GM19438 (cell line): Measurements from ENCODE around the gene TOMM34.

Source experiments
- ATAC-seq: cut with Tn5 transposase; IDR thresholded peaks from one replicate; pipeline ENCODE4 v1.9.1; 2021; ENCODE audit warnings: low read depth; ENCODE audit not compliant: unreplicated experiment

Gene TOMM34

GRCh38 chr20:44936510-44936909 lies 23.7 kb downstream of the TOMM34 start:
- ATAC-seq: no peak

DNA sequence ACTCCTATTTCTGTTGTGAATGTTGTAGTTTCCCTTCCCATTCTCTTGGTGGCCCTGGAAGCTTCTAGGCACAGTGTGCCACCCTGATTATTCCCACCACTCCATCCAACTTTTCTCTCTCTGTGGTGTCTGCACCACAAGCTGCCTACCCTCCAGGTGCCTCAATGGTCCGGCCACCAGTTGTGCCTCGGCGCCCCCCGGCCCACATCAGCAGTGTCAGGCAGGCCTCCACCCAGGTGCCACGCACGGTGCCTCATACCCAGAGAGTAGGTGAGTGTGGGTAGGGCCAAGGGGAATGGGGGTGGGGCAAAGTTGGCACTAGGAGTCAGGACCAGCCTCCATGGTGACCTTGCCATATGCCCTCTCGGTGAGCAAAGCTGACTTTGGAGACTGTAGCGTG lies 27.3 kb downstream of the TOMM34 start:
- no peak for ATAC-seq

GRCh38 chr20:44931911-44932310 lies 28.3 kb downstream of the TOMM34 start:
- ATAC-seq: no peak

DNA sequence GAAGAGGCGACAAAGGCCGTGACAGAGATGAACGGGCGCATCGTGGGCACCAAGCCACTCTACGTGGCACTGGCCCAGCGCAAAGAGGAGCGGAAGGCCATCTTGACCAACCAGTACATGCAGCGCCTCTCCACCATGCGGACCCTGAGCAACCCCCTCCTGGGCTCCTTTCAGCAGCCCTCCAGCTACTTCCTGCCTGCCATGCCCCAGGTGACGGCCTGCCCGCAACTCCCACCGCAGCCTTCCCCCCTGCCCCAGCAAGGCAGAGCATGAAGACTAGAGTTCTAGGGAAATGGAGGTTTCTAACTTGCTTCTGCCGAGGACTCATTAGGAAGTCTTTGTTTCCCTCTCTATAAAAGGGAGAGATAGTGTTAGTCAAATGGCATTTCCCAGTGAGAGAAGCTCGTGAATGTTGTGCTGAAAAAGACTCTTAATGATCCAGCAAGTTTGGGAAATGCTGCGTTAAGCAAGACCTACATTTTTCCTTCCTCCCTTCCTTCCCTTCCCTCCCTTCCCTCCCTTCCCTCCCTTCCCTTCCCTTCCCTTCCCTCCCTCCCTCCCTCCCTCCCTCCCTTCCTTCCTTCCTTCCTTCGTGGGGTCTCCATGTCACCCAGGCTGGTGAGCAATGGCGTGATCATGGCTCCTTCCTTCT lies 29.6 kb downstream of the TOMM34 start:
- ATAC-seq: no peak

GRCh38 chr20:44928595-44928994 lies 31.6 kb downstream of the TOMM34 start:
- no peak for ATAC-seq

DNA sequence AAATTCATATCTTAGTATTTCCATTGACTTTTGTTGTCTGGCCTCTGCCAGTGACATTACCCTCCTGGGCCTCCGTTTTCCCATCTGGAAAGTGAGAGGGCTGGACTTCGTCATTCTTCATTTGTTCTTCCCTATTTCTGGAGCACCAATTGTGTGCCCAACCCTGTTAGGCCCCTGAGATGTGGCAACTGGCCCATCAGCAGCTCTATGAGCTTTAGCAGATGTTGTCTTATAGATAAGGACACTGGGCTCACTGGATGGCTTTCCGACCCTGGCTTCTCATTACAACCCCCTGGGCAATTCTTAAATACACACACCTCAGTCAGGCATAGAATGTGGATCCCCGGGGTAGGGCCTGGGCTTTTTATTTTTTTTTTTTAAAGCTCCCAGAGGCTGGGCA lies 35.7 kb downstream of the TOMM34 start:
- no peak for ATAC-seq

DNA sequence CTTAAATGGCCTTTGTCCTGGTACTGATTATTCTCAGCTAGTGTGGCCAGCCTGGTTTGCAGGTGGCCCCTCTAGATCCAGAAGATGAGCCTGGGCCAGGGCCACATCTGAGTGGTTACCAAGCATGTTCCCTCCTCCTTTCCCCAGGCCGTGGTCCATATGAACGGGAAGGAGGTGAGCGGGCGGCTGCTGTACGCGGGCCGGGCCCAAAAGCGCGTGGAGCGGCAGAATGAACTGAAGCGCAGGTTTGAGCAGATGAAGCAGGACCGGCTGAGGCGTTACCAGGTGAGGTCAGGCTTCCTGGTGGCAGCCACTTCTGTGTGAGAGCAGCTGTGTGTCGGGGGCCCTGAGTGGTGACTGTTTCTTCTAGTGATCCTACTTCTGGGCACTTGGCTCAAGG lies 38.8 kb downstream of the TOMM34 start:
- ATAC-seq: no peak

GRCh38 chr20:44918761-44919160 lies 41.4 kb downstream of the TOMM34 start:
- ATAC-seq: no peak

- no peak for ATAC-seq
Observed at GRCh38 chr20:44918342-44918741, 41.9 kb downstream of the TOMM34 start.

DNA sequence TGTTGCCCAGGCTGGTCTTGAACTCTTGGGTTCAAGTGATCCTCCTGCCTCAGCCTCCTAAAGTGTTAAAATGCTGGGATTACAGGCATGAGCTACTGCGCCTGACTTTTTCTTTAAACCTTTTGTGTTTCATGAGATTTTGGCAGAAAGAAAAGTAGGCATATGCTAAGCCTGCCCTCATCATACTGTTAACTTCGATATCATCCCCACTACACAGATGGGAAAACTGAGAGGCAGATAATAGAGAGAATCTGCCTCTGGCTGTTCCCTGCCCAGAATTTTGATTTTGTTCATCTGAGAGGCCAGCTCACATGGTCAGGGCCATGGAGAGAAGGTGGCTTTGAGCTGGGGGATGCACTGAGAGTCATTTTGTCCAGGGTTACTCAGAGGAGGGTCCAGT lies 42.8 kb downstream of the TOMM34 start:
- ATAC-seq: no peak

GRCh38 chr20:44916586-44916985 lies 43.6 kb downstream of the TOMM34 start:
- no peak for ATAC-seq

DNA sequence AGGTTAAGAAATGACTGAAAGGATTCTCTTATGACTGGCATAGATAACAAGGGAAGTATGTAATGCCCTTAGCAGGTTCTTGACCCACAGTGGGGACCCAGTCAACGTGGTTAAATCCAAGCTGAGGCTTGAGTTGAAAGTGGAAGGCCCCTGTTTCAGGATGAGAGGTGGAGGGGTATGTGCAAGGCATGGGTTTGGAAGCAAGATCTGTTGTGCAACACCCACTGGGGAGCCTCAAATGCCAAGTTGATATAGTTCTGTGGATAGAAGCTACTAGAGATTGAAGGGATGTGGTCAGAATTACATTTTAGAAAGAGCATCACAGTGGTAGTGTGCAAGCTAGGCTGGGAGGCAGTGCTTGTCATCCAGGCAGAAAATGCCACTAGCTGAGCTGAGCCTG lies 45.3 kb downstream of the TOMM34 start:
- no peak for ATAC-seq

GRCh38 chr20:44912189-44912588 lies 48.0 kb downstream of the TOMM34 start:
- no peak for ATAC-seq

GRCh38 chr20:44911264-44911921 lies 48.8 kb downstream of the TOMM34 start:
- ATAC-seq: no peak

DNA sequence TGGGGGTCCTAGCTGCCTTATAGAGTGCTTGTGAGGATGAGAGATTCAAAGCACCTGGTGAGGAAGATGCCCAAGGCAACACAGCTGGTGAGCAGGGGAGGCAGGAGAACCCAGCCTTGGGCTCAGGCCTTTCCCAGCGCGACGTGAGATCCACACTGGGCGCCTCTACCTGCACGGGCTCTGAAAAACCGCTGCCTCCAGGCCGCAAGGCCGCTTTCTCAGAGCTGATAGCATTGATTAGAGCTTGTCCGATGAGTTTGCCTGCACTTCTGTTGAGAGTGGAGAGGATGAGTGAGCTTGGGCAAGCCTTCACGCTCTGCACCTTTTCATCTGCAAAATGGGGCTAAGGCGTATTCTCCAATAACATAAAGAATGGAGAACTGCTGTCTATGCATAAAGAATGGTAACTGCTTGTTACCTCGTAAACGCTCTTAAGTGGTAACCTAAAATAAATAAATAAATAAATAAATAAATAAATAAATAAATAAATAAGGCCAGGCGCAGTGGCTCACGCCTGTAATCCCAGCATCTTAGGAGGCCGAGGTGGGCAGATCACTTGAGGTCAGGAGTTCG lies 49.4 kb downstream of the TOMM34 start:
- no peak for ATAC-seq

DNA sequence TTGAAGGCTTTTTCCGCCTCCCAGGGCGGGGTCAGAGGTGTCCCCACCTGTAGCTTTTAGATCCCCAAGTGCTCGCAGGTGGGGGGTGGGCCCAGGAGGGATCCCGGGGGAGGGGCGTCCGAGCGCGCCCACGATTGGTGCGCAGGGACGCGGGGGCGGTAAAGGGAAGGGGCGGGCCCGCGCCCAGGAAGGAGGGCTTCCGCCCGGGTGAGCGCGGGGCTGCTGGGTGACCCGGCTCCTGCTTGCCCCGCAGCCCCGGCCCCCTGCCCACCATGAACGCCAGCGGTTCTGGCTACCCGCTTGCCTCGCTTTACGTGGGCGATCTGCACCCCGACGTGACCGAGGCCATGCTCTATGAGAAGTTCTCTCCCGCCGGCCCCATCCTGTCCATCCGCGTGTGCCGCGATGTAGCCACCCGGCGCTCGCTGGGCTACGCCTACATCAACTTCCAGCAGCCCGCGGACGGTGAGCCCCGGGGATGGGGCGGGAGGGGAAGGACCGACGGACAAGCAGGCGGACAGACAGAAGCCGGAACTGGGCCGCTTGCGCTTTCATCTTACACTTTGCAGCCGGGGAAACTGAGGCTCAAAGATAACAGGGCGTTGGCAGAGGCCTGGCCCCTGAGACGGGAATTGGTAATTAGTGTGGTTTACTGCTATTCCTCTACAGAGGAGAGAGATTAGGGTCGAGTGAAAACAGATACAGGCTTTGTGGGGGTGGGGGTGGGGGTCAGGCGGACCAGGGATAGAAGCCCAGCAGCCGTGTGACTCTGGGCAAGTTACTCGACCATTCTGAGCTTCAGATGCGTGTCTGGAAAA lies 50.1 kb downstream of the TOMM34 start, which contains the start of gene PABPC1L:
TSS of gene PABPC1L (plus strand) at position 189 of the 818 bp plus-strand sequence. CDS start at position 273, 84 bp downstream.
- peak; percentile 85 for ATAC-seq

DNA sequence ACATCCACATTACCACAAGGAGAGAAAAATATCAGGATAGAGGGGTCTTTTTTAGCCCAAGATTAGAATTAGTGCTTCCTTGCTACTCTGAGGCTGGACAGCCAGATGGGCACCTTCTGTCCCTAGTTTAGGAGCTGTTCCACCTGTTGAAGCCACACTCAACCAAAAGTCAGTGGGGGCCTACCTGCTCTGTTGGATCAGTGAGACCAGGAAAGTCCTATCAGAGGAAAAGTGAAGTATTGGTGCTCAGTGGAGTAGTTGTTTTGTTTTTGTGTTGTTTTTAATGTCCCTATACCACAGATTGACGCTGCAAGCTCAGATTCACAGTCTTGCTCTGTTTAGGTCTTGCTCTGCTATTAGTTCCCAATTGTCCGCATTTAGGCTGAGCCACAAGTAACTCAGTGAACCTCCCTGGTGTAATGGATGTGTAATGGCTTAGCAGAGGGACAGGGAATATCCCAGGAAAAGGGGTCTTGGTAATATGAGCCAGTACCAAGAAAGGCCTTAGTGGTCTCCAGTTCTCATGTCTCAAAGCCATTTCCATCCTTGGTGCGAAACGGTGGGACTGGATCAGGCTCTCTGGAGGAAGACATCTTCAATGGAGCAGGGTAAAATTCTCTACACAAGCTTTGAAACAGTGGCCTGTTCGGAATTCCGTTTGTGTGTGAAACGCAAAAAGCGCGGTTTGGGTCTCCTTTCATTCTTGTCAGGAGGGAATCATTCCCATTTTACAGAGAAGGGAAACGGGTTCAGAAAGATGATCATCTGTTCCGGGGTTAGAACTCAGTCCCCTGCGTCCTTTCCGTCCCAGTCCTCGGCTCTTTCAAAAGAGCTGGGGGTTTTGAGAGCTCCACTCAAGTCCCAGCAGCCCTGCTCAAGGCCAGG lies 51.0 kb downstream of the TOMM34 start:
- ATAC-seq: no peak

DNA sequence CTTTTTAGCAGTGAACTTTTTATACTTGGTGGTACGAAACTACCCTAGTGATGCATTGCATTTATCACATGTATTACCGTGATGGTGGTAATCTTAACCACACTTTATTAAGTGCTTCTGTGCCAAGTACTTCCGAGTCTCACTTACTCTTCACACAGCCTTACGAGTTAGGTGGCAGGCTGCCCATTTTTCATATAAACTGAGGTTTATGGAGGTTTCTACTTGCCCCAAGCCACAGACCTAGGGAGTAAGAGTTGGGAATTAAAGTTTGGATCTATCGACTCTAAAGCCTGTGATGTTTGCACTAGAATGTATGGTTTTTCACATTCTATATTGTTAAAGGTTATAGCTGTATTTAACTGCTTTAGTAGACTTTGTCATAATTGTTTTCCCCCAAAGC lies 55.8 kb downstream of the TOMM34 start:
- no peak for ATAC-seq

GRCh38 chr20:44901974-44902373 lies 58.2 kb downstream of the TOMM34 start:
- ATAC-seq: no peak

- no peak for ATAC-seq
Observed at GRCh38 chr20:44900231-44900854, 59.9 kb downstream of the TOMM34 start.
